Neural cell (in vitro differentiated cells): ENCODE results near the gene HRH2.

Experiments
- CTCF ChIP-seq: fragments of 450-650 bp; IDR thresholded peaks from 2 replicates; pipeline ENCODE4 v1.5.1; 2014; ENCODE audit warnings: antibody characterized with exemption, mild to moderate bottlenecking, moderate library complexity; ENCODE audit not compliant: poor library complexity, severe bottlenecking
- EP300 ChIP-seq: fragments of 450-650 bp; conservative IDR thresholded peaks from 2 replicates; pipeline ENCODE4 v1.6.1; 2014; ENCODE audit warnings: antibody characterized with exemption, mild to moderate bottlenecking, moderate library complexity; ENCODE audit not compliant: poor library complexity, severe bottlenecking
- EZH2 ChIP-seq: fragments of 200-600, 300-800 bp; shearing (Covaris generic), sonication (generic); IDR thresholded peaks from 2 replicates; pipeline ENCODE4 v1.6.1; 2014; ENCODE audit warnings: antibody characterized with exemption, low read length, borderline replicate concordance, mild to moderate bottlenecking; ENCODE audit not compliant: insufficient read depth, poor library complexity, severe bottlenecking
- POLR2AphosphoS5 ChIP-seq: IDR thresholded peaks from 2 replicates; pipeline ENCODE4 v1.6.1; 2012
- REST ChIP-seq: IDR thresholded peaks from 2 replicates; pipeline ENCODE4 v1.6.1; 2012; ENCODE audit warnings: borderline replicate concordance
- SMC3 ChIP-seq: fragments of 450-650 bp; conservative IDR thresholded peaks from 2 replicates; pipeline ENCODE4 v1.6.1; 2014; ENCODE audit warnings: antibody characterized with exemption, mild to moderate bottlenecking, moderate library complexity; ENCODE audit not compliant: poor library complexity

DNA sequence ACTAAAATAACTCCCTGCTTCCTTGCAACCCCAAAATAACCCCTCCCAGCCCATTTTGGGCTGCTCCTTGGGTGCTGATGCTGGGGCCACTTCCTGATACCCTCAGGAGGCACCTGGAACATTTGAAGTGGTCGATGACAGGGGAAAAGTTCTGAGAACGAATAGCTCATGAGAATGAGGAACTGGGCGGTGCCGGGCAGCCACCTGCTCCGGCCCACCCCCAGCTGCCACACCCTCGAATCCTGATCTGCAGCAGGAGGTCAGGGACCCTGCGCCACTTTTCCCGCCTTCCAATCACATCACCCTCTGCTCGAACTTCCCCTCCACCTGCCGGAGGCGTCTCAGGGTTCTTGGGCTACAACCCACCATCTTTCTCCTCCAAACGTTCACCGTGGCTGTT lies 19.7 kb downstream of the HRH2 start:
- TF ChIP-seq CTCF (no peak), EZH2 (no peak), POLR2AphosphoS5 (no peak), REST (no peak), SMC3 (no peak), EP300 (no peak)
